GM23338 (cell line): ENCODE measurements around the gene MTARC2. TPM values are rescaled to one million over a fixed set of nuclear protein-coding genes. Genes with fewer than 3 reads are reported as not detected.

Source experiments
- ATAC-seq: fragments of 200-7000 bp; cut with Tn5 transposase; 3 replicates; pipeline ENCODE4 v1.9.1; 2020
- DNase-seq: peaks from one replicate; pipeline ENCODE4 v3.0.0-alpha.2; 2015; ENCODE audit warnings: low spot score
- H2AFZ ChIP-seq: fragments of 200-600 bp; sonication (generic); 2 replicates; pipeline ENCODE4 v1.8.0; 2016; ENCODE audit warnings: antibody characterized with exemption, mild to moderate bottlenecking, moderate library complexity
- H3F3A ChIP-seq: fragments of 200-600 bp; sonication (generic); replicated peaks from 2 replicates; pipeline ENCODE4 v1.8.0; 2017; ENCODE audit warnings: antibody characterized with exemption, mixed run types, low read depth
- H3K27ac ChIP-seq: fragments of 200-600 bp; sonication (generic); 2 replicates; pipeline ENCODE4 v1.6.1; 2016; ENCODE audit warnings: low read depth
- H3K27me3 ChIP-seq: fragments of 200-600 bp; sonication (generic); 2 replicates; pipeline ENCODE4 v1.8.0; 2016; ENCODE audit warnings: mild to moderate bottlenecking, mixed run types, moderate library complexity; ENCODE audit not compliant: insufficient read depth
- H3K36me3 ChIP-seq: fragments of 200-600 bp; sonication (generic); 2 replicates; pipeline ENCODE4 v1.8.0; 2016; ENCODE audit warnings: mild to moderate bottlenecking; ENCODE audit not compliant: insufficient read depth
- H3K4me1 ChIP-seq: fragments of 200-600 bp; sonication (generic); 2 replicates; pipeline ENCODE4 v1.8.0; 2016; ENCODE audit warnings: mild to moderate bottlenecking, moderate library complexity; ENCODE audit not compliant: insufficient read depth
- H3K4me2 ChIP-seq: fragments of 200-600 bp; sonication (generic); 2 replicates; pipeline ENCODE4 v1.7.1; 2017; ENCODE audit warnings: mixed run types
- H3K4me3 ChIP-seq: fragments of 200-600 bp; sonication (generic); 2 replicates; pipeline ENCODE4 v1.6.1; 2016; ENCODE audit warnings: mixed run types
- H3K79me2 ChIP-seq: fragments of 200-600 bp; sonication (generic); replicated peaks from 2 replicates; pipeline ENCODE4 v1.8.0; 2017; ENCODE audit warnings: mild to moderate bottlenecking; ENCODE audit not compliant: insufficient read depth
- H3K9me2 ChIP-seq: fragments of 200-600 bp; sonication (generic); 2 replicates; pipeline ENCODE4 v1.8.0; 2017; ENCODE audit not compliant: insufficient read depth
- H4K20me1 ChIP-seq: fragments of 200-600 bp; sonication (generic); replicated peaks from 2 replicates; pipeline ENCODE4 v1.8.0; 2017; ENCODE audit warnings: mild to moderate bottlenecking; ENCODE audit not compliant: insufficient read depth
- H3K27ac Mint-ChIP-seq: 2 replicates; pipeline ENCODE4 v1.8.0; 2020; ENCODE audit warnings: inconsistent platforms, mild to moderate bottlenecking, moderate library complexity, mixed read lengths
- H3K27me3 Mint-ChIP-seq: 3 replicates; pipeline ENCODE4 v1.8.0; 2022; ENCODE audit warnings: low read depth, mild to moderate bottlenecking, moderate library complexity, mixed read lengths, inconsistent platforms; ENCODE audit not compliant: insufficient read depth, poor library complexity
- H3K36me3 Mint-ChIP-seq: 3 replicates; pipeline ENCODE4 v1.8.0; 2021; ENCODE audit warnings: low read depth, mild to moderate bottlenecking, inconsistent platforms, moderate library complexity, mixed read lengths
- H3K4me1 Mint-ChIP-seq: 3 replicates; pipeline ENCODE4 v1.8.0; 2020; ENCODE audit warnings: mild to moderate bottlenecking, inconsistent platforms, mixed read lengths
- H3K4me3 Mint-ChIP-seq: 3 replicates; pipeline ENCODE4 v1.8.0; 2021; ENCODE audit warnings: moderate library complexity, mild to moderate bottlenecking, inconsistent platforms, mixed read lengths
- H3K9me3 Mint-ChIP-seq: 3 replicates; pipeline ENCODE4 v1.8.0; 2020; ENCODE audit warnings: moderate library complexity, mild to moderate bottlenecking, inconsistent platforms, mixed read lengths
- CREB1 ChIP-seq: fragments of 250-450 bp; sonication (Bioruptor Pico); IDR thresholded peaks from 2 replicates; pipeline ENCODE4 v1.5.0; 2020; ENCODE audit warnings: low read depth, mild to moderate bottlenecking, moderate library complexity
- CTCF ChIP-seq, 2 experiments: fragments of 200-600 bp in 1 of 2; sonication (generic) in 1 of 2; conservative IDR thresholded peaks; 2 replicates each; pipeline versions ENCODE4 v1.5.1 to v1.6.1; 2016 to 2017; ENCODE audit warnings: antibody characterized with exemption in 2 of 2, low read depth in 2 of 2, mild to moderate bottlenecking in 2 of 2, moderate library complexity in 1 of 2
- EZH2 ChIP-seq: fragments of 200-600 bp; sonication (generic); IDR thresholded peaks from one replicate; pipeline ENCODE4 v1.8.0; 2017; ENCODE audit warnings: antibody characterized with exemption, mild to moderate bottlenecking, low read depth; ENCODE audit not compliant: unreplicated experiment
- EZH2phosphoT487 ChIP-seq: fragments of 200-600 bp; sonication (generic); IDR thresholded peaks from one replicate; pipeline ENCODE4 v1.8.1; 2018; ENCODE audit warnings: antibody characterized with exemption; ENCODE audit not compliant: unreplicated experiment
- JUNB ChIP-seq: IDR thresholded peaks from one replicate; pipeline ENCODE4 v1.6.1; 2016; ENCODE audit warnings: antibody characterized with exemption; ENCODE audit not compliant: unreplicated experiment
- NANOG ChIP-seq: IDR thresholded peaks from 2 replicates; pipeline ENCODE4 v1.6.1; 2016; ENCODE audit warnings: antibody characterized with exemption, borderline replicate concordance
- POLR2AphosphoS5 ChIP-seq: IDR thresholded peaks from 2 replicates; pipeline ENCODE4 v1.6.1; 2016; ENCODE audit warnings: antibody characterized with exemption, low read depth
- REST ChIP-seq: IDR thresholded peaks from one replicate; pipeline ENCODE4 v1.6.1; 2018; ENCODE audit warnings: antibody characterized with exemption; ENCODE audit not compliant: unreplicated experiment
- STAT1 ChIP-seq: IDR thresholded peaks from one replicate; pipeline ENCODE4 v1.6.1; 2016; ENCODE audit warnings: antibody characterized with exemption; ENCODE audit not compliant: unreplicated experiment
- ZNF114 ChIP-seq: fragments of 250-450 bp; sonication (Bioruptor Pico); IDR thresholded peaks from 2 replicates; pipeline ENCODE4 v1.5.0; 2020; ENCODE audit warnings: mild to moderate bottlenecking, moderate library complexity
- ZNF331 ChIP-seq: fragments of 250-450 bp; sonication (Bioruptor Pico); IDR thresholded peaks from 2 replicates; pipeline ENCODE4 v1.5.0; 2020; ENCODE audit warnings: low read depth, mild to moderate bottlenecking, moderate library complexity
- polyA plus RNA-seq: library from polyadenylated mRNA; unstranded; fragments of >200 nt; fragmentation: Nextera tagmentation; extraction: Ambion mirVana; gene quantifications from 2 replicates; pipeline ENCODE4 v1.2.1, GENCODE V29; 2016
- total RNA-seq: library from RNA; depleted of rRNA; stranded (reverse); fragments of >200 nt; shearing (Covaris generic); gene quantifications from 2 replicates; pipeline ENCODE4 v1.2.3, GENCODE V29; 2014
- TF ChIP-seq, protein P1 (sequence below): IDR thresholded peaks from 2 replicates; pipeline ENCODE4 v1.6.1; 2016; ENCODE audit warnings: antibody characterized with exemption

Gene MTARC2
- total and polyA plus RNA-seq, 2 experiments from 2014 or later: 4.1 to 8.0 TPM

DNA sequence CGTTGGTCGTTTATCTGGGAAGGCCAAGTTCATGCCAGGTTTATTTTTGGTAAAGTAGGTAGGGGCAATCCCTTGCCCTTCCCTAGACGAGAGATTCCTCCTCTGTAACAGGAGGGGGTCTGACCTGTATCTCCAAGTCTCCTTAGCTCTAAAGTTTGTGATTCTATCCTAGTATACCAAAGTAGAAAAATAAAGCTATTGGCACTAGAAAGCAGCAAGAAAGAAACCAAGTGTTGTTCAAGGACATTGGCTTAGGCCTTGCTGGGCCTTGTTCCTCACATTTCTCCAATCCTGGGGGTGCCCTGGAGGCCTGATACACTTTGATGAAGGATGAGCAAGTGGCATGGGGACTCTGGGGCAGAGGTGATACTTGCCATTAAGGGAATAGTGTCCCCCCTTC, 814 bp downstream of the MTARC2 start (continued):
- TF ChIP-seq JUNB (no peak), CREB1 (CRISPR knock-in tag) (no peak), REST (no peak), EZH2 (no peak), CTCF (conservative IDR thresholded peaks at IDR 0.05; ENCODE audit: low read depth in 2 of 2) (no peak)

GRCh38 chr1:220750131-220750515, 2.0 kb downstream of the MTARC2 start:
- Mint-ChIP-seq H3K9me3 (no peaks in the 10 kb centered on the region), H3K27ac (no peak overlapping the region), H3K27me3 (peaks cover 27% of the 10 kb centered on the region), H3K4me1 (peaks cover 46% of the 10 kb centered on the region), H3K36me3 (peaks cover 4% of the 10 kb centered on the region; the same call in 2 of the 3 replicates), H3K4me3 (no peak overlapping the region)
- no peak overlapping the region for H3K27ac ChIP-seq
- peaks cover 23% of the 10 kb centered on the region for H3K4me1 ChIP-seq
- H3K4me3 ChIP-seq: 0 out of 2 replicates have a peak overlapping the region, but pooled peaks have one; percentile 15
- no peak overlapping the region for H2AFZ ChIP-seq
- H4K20me1 ChIP-seq: peaks cover 13% of the 10 kb centered on the region
- ATAC-seq (no peak), DNase-seq (no peak)
- no peaks in the 10 kb centered on the region for H3F3A ChIP-seq
- peaks cover 37% of the 10 kb centered on the region for H3K27me3 ChIP-seq
- peak overlapping the region; percentile 42; the same call in 1 of the 2 replicates for H3K4me2 ChIP-seq
- H3K79me2 ChIP-seq: peaks cover 15% of the 10 kb centered on the region
- H3K9me2 ChIP-seq: no peaks in the 10 kb centered on the region
- H3K36me3 ChIP-seq: no peaks in the 10 kb centered on the region
- TF ChIP-seq ZNF331 (CRISPR knock-in tag) (no peak), REST (no peak), POLR2AphosphoS5 (no peak), NANOG (no peak), CREB1 (CRISPR knock-in tag) (no peak), EZH2 (no peak), ZNF114 (CRISPR knock-in tag) (no peak), JUNB (no peak), CTCF (conservative IDR thresholded peaks at IDR 0.05; ENCODE audit: low read depth in 2 of 2) (no peak), EZH2phosphoT487 (no peak), STAT1 (no peak)
- TF ChIP-seq, protein P1, sequence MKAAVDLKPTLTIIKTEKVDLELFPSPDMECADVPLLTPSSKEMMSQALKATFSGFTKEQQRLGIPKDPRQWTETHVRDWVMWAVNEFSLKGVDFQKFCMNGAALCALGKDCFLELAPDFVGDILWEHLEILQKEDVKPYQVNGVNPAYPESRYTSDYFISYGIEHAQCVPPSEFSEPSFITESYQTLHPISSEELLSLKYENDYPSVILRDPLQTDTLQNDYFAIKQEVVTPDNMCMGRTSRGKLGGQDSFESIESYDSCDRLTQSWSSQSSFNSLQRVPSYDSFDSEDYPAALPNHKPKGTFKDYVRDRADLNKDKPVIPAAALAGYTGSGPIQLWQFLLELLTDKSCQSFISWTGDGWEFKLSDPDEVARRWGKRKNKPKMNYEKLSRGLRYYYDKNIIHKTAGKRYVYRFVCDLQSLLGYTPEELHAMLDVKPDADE: no peak
